A549 (cell line): Measurements from ENCODE around the gene CRYBB1. TPM values are rescaled to one million over a fixed set of nuclear protein-coding genes. Genes with fewer than 3 reads are reported as not detected.

Experiments
- ATAC-seq, 2 experiments: fragments of 200-7000 bp in 1 of 2; fragments of >200 bp in 1 of 2; cut with Nextera tagmentation in 1 of 2; cut with Tn5 transposase in 1 of 2; 3 replicates each; pipeline versions ENCODE4 v1.8.0 to v1.9.1; 2018 to 2020; ENCODE audit warnings: mild to moderate bottlenecking in 1 of 2, moderate library complexity in 1 of 2
- CTCF ChIA-PET: fragments of 300-600 bp; sonication (Branson Sonifier 250); formaldehyde crosslinking; extraction: SDS; loops from one replicate; lab custom pipeline; 2021; ENCODE audit warnings: antibody characterized with exemption, inconsistent platforms; lab: Yijun Ruan, JAX
- POLR2A ChIA-PET: fragments of 350-600 bp; formaldehyde crosslinking; extraction: SDS; loops from one replicate; lab custom pipeline; 2021; ENCODE audit warnings: antibody characterized with exemption, inconsistent platforms; lab: Yijun Ruan, JAX
- DNase-seq, 2 experiments: peaks; one replicate each; pipeline versions ENCODE4 v3.0.0 to v3.0.0-alpha.2; 2011 to 2016; ENCODE audit warnings: low read depth in 1 of 2, low spot score in 1 of 2
- FAIRE-seq: peaks from 2 replicates; lab custom pipeline; 2011; peaks lifted over from hg19 to GRCh38; lab: Jason Lieb, UNC
- H3K27ac ChIP-seq, 2 experiments: fragments of >200 bp; sonication (Bioruptor Twin); formaldehyde crosslinking; 3 replicates each; pipeline ENCODE4 v1.5.1; 2016 to 2017
- H3K4me1 ChIP-seq: fragments of >200 bp; sonication (Bioruptor Twin); formaldehyde crosslinking; 3 replicates; pipeline ENCODE4 v1.6.1; 2016
- H3K4me2 ChIP-seq: fragments of >200 bp; sonication (Bioruptor Twin); formaldehyde crosslinking; 3 replicates; pipeline ENCODE4 v1.6.1; 2016
- H3K4me3 ChIP-seq: fragments of >200 bp; sonication (Bioruptor Twin); formaldehyde crosslinking; 3 replicates; pipeline ENCODE4 v1.5.1; 2016
- H3K9me3 ChIP-seq: fragments of >200 bp; sonication (Bioruptor Twin); formaldehyde crosslinking; 3 replicates; pipeline ENCODE4 v1.6.1; 2016
- CHD4 ChIP-seq: fragments of 200-600 bp; sonication (generic); IDR thresholded peaks from 2 replicates; pipeline ENCODE4 v1.6.1; 2016; ENCODE audit warnings: antibody characterized with exemption, mild to moderate bottlenecking, borderline replicate concordance
- ELK1 ChIP-seq: fragments of 150-350 bp; IDR thresholded peaks from 2 replicates; pipeline ENCODE4 v1.6.1; 2014; ENCODE audit warnings: low read depth, mild to moderate bottlenecking, low read length
- EP300 ChIP-seq, 2 experiments: fragments of >200 bp; sonication (Bioruptor Twin); formaldehyde crosslinking; IDR thresholded peaks; 2 replicates in 1 of 2; 3 replicates in 1 of 2; pipeline ENCODE4 v1.6.1; 2016 to 2017
- ESRRA ChIP-seq: fragments of 150-350 bp; IDR thresholded peaks from 2 replicates; pipeline ENCODE4 v1.6.1; 2014; ENCODE audit warnings: mild to moderate bottlenecking, low read length, borderline replicate concordance
- GATA3 ChIP-seq: IDR thresholded peaks from 2 replicates; pipeline ENCODE4 v1.6.1; 2012; ENCODE audit warnings: borderline replicate concordance
- HOXA7 ChIP-seq: fragments of 250-450 bp; sonication (Bioruptor Pico); IDR thresholded peaks from 2 replicates; pipeline ENCODE4 v1.5.0; 2020; ENCODE audit warnings: mild to moderate bottlenecking, moderate library complexity
- HOXB5 ChIP-seq: fragments of 250-450 bp; sonication (Bioruptor Pico); IDR thresholded peaks from 2 replicates; pipeline ENCODE4 v1.5.0; 2020; ENCODE audit warnings: mild to moderate bottlenecking, moderate library complexity
- JUN ChIP-seq, 2 experiments: fragments of >200 bp; sonication (Bioruptor Twin); formaldehyde crosslinking; IDR thresholded peaks; 2 replicates in 1 of 2; 3 replicates in 1 of 2; pipeline ENCODE4 v1.6.1; 2016 to 2017
- JUNB ChIP-seq: fragments of >200 bp; sonication (Bioruptor Twin); formaldehyde crosslinking; IDR thresholded peaks from 2 replicates; pipeline ENCODE4 v1.6.1; 2016
- MAFK ChIP-seq: fragments of 450-650 bp; IDR thresholded peaks from 2 replicates; pipeline ENCODE4 v1.6.1; 2014; ENCODE audit not compliant: partially characterized antibody
- NPAS2 ChIP-seq: fragments of 250-450 bp; sonication (Bioruptor Pico); IDR thresholded peaks from 2 replicates; pipeline ENCODE4 v1.8.0; 2022; ENCODE audit warnings: mild to moderate bottlenecking, moderate library complexity, borderline replicate concordance
- NR3C1 ChIP-seq: fragments of >200 bp; sonication (Bioruptor Twin); formaldehyde crosslinking; IDR thresholded peaks from 3 replicates; pipeline ENCODE4 v1.6.1; 2017
- PHF8 ChIP-seq: fragments of 200-600 bp; sonication (generic); IDR thresholded peaks from 2 replicates; pipeline ENCODE4 v1.6.1; 2016; ENCODE audit warnings: low read depth, mild to moderate bottlenecking, antibody characterized with exemption, moderate library complexity, borderline replicate concordance
- POLR2A ChIP-seq: IDR thresholded peaks from 2 replicates; pipeline ENCODE4 v1.6.1; 2012; ENCODE audit warnings: mild to moderate bottlenecking, low read length
- POLR2AphosphoS2 ChIP-seq: conservative IDR thresholded peaks from 2 replicates; pipeline ENCODE4 v1.6.1; 2012; ENCODE audit warnings: low read length, improper control_type of control experiment, inconsistent platforms
- RAD21 ChIP-seq, 2 experiments: fragments of >200 bp in 1 of 2; sonication (Bioruptor Twin) in 1 of 2; formaldehyde crosslinking in 1 of 2; IDR thresholded peaks in 1 of 2; conservative IDR thresholded peaks in 1 of 2; 2 replicates in 1 of 2; 3 replicates in 1 of 2; pipeline ENCODE4 v1.6.1; 2012 to 2018; ENCODE audit warnings: inconsistent platforms in 1 of 2
- RARB ChIP-seq: fragments of 250-450 bp; sonication (Bioruptor Pico); IDR thresholded peaks from 2 replicates; pipeline ENCODE4 v1.8.0; 2021; ENCODE audit warnings: mild to moderate bottlenecking, moderate library complexity
- RNF2 ChIP-seq: fragments of 200-600 bp; sonication (generic); IDR thresholded peaks from 2 replicates; pipeline ENCODE4 v1.6.1; 2016; ENCODE audit warnings: low read depth, mild to moderate bottlenecking, antibody characterized with exemption, moderate library complexity, borderline replicate concordance
- ZC3H11A ChIP-seq: fragments of 450-650 bp; IDR thresholded peaks from 2 replicates; pipeline ENCODE4 v1.6.1; 2014; ENCODE audit warnings: antibody characterized with exemption, mild to moderate bottlenecking
- ZFP36 ChIP-seq: fragments of 450-650 bp; IDR thresholded peaks from 2 replicates; pipeline ENCODE4 v1.6.1; 2014; ENCODE audit warnings: borderline replicate concordance; ENCODE audit not compliant: partially characterized antibody
- ZNF302 ChIP-seq: fragments of 250-450 bp; sonication (Bioruptor Pico); IDR thresholded peaks from 2 replicates; pipeline ENCODE4 v1.9.0; 2021; ENCODE audit warnings: inconsistent platforms, mild to moderate bottlenecking, moderate library complexity
- ZSCAN20 ChIP-seq: fragments of 250-450 bp; sonication (Bioruptor Pico); IDR thresholded peaks from 2 replicates; pipeline ENCODE4 v1.8.0; 2022; ENCODE audit warnings: mild to moderate bottlenecking, moderate library complexity
- WGBS: methylation state at CpG from one replicate; pipeline ENCODE4 v1.1.6; 2017; ENCODE audit errors: missing lambda C conversion rate; 5-methylcytosine and 5-hydroxymethylcytosine counted together
- polyA plus RNA-seq, 4 experiments: library from polyadenylated mRNA; depleted of rRNA in 3 of 4; stranded (reverse); fragments of >200 nt; fragmentation: RNase III in 1 of 4; extraction: RNeasy Plus Mini Kit Qiagen cat#74134 plus additional on column Dnase treatment in 1 of 4; gene quantifications; 2 replicates in 3 of 4; 3 replicates in 1 of 4; pipeline ENCODE4 v1.2.3, GENCODE V29; 2011 to 2017
- TF ChIP-seq, protein P1 (sequence below): fragments of >200 bp; sonication (Bioruptor Twin); formaldehyde crosslinking; IDR thresholded peaks from 3 replicates; pipeline ENCODE4 v1.5.1; 2016
- TF ChIP-seq, protein P2 (sequence below): fragments of 250-450 bp; sonication (Bioruptor Pico); IDR thresholded peaks from 2 replicates; pipeline ENCODE4 v1.5.0; 2020; ENCODE audit warnings: low read depth, mild to moderate bottlenecking, moderate library complexity
- TF ChIP-seq, protein P3 (sequence below): IDR thresholded peaks from 2 replicates; pipeline ENCODE4 v1.6.1; 2012

CRYBB1 gene
- polyA plus RNA-seq, 2 of the 4 experiments (the other 2 are of a cell fraction), result not detected

DNA sequence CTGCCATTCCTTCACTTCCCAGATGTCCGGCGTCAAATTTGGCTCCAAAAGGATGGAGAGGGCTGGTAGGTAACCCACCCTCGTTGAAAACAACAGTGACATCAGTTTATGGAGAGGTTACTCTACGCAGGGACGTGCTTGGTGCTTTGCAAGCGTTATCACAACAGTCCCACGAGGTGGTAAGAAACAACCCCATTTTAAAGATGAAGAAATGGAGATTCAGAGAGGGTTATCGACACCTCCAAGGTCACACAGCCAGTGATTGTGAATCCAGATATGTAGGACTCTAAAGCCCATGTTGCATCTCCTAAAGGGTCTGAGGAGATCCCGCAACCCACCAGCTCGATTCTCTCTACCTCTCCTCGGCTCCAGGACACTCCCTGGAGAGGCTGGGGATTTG is 40.3 kb upstream of the CRYBB1 start:
- peak overlapping the region; percentile 63 to 87 for H3K27ac ChIP-seq
- H3K4me1 ChIP-seq, result peaks cover 20% of the 10 kb centered on the region
- no peak for FAIRE-seq
- no peaks in the 10 kb centered on the region for H3K9me3 ChIP-seq
- DNase-seq, result no peak
- WGBS, result 28% methylated on average over 8 of the region's 11 CpGs
- no peak for TF ChIP-seq EP300 (IDR thresholded peaks at IDR 0.05)
- TF ChIP-seq, protein P1, sequence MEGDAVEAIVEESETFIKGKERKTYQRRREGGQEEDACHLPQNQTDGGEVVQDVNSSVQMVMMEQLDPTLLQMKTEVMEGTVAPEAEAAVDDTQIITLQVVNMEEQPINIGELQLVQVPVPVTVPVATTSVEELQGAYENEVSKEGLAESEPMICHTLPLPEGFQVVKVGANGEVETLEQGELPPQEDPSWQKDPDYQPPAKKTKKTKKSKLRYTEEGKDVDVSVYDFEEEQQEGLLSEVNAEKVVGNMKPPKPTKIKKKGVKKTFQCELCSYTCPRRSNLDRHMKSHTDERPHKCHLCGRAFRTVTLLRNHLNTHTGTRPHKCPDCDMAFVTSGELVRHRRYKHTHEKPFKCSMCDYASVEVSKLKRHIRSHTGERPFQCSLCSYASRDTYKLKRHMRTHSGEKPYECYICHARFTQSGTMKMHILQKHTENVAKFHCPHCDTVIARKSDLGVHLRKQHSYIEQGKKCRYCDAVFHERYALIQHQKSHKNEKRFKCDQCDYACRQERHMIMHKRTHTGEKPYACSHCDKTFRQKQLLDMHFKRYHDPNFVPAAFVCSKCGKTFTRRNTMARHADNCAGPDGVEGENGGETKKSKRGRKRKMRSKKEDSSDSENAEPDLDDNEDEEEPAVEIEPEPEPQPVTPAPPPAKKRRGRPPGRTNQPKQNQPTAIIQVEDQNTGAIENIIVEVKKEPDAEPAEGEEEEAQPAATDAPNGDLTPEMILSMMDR, result no peak
- no peak for TF ChIP-seq ELK1
- peak; percentile 73 for TF ChIP-seq ZFP36
- no peak for TF ChIP-seq NR3C1
- no peak for TF ChIP-seq ZNF302 (CRISPR knock-in tag)
- no peak for TF ChIP-seq POLR2AphosphoS2
- TF ChIP-seq GATA3, result no peak
- POLR2A ChIA-PET, result no interaction called here
- peak overlapping the region; percentile 50 for H3K4me3 ChIP-seq
- peak; percentile 14 to 32; a peak in 4 of 6 replicates for ATAC-seq
- peak overlapping the region; percentile 97 for H3K4me2 ChIP-seq
- CTCF ChIA-PET, result no interaction called here

GRCh38 chr22:26656891-26657851 is 39.3 kb upstream of the CRYBB1 start, which contains the start of gene MIAT:
Gene MIAT, plus strand, starts transcription at chr22:26657588.
- FAIRE-seq (no peak), DNase-seq (no peak), ATAC-seq (peak in 1 of 2 experiments; percentile 41; a peak in 3 of 6 replicates)
- CTCF ChIA-PET, result no interaction called here
- WGBS, result 44% methylated on average over 42 of the region's 62 CpGs
- TF ChIP-seq PHF8, result no peak
- TF ChIP-seq CHD4, result no peak
- TF ChIP-seq ZC3H11A, result no peak
- TF ChIP-seq ZSCAN20 (CRISPR knock-in tag), result no peak
- TF ChIP-seq RNF2, result no peak
- TF ChIP-seq ZFP36, result no peak
- no peak for TF ChIP-seq JUNB
- no peak for TF ChIP-seq HOXA7
- no peak for TF ChIP-seq ESRRA
- no peak for TF ChIP-seq POLR2AphosphoS2
- no peak for TF ChIP-seq JUN (IDR thresholded peaks at IDR 0.05)
- TF ChIP-seq, all 56 proteins: peak for 0
- H3K27ac ChIP-seq, result peak within 1 kb of the TSS; percentile 63 to 87
- H3K9me3 ChIP-seq, result no peaks in the 10 kb centered on the region
- peaks cover 20% of the 10 kb centered on the region for H3K4me1 ChIP-seq
- POLR2A ChIA-PET, result no interaction called here
- peak within 1 kb of the TSS; percentile 50 for H3K4me3 ChIP-seq
- peak within 1 kb of the TSS; percentile 97 for H3K4me2 ChIP-seq

DNA sequence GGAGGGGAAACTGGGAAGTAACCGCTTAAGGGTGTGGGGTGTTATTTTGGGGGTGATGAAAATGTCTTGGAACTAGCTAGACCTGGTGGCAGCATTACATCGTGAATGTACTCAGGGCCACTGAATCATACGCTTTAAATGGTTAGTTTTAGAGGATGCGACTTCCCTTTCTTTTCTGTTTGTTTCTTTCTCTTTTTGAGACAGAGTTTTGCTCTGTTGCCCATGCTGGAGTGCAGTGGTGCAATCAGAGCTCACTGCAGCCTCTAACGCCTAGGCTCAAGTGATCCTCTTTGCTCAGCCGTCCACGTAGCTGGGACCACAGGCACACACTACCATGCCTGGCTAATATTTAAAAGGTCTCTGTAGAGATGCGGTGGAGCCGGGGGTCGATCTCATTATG is 34.0 kb upstream of the CRYBB1 start:
- no peaks in the 10 kb centered on the region for H3K4me1 ChIP-seq
- no peak for DNase-seq
- FAIRE-seq, result no peak
- ATAC-seq, result no peak
- 54% methylated on average over 10 of the region's 10 CpGs for WGBS
- no peak overlapping the region for H3K27ac ChIP-seq
- no peak overlapping the region for H3K4me2 ChIP-seq
- no peak overlapping the region for H3K4me3 ChIP-seq
- ChIA-PET CTCF (interaction anchor here (3.2 kb wide), 1 partner anchor 148 kb away, joined by 8 read pairs; no protein-coding TSS in a partner anchor), POLR2A (no interaction called here)
- H3K9me3 ChIP-seq, result no peaks in the 10 kb centered on the region
- TF ChIP-seq, protein P2, sequence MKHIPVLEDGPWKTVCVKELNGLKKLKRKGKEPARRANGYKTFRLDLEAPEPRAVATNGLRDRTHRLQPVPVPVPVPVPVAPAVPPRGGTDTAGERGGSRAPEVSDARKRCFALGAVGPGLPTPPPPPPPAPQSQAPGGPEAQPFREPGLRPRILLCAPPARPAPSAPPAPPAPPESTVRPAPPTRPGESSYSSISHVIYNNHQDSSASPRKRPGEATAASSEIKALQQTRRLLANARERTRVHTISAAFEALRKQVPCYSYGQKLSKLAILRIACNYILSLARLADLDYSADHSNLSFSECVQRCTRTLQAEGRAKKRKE (CRISPR knock-in tag), result no peak
- no peak for TF ChIP-seq NPAS2 (CRISPR knock-in tag)
- TF ChIP-seq RAD21 (conservative IDR thresholded peaks at IDR 0.05 in 1 of 2, IDR thresholded peaks at IDR 0.05 in 1 of 2), result no peak
- TF ChIP-seq RARB (CRISPR knock-in tag), result no peak
- TF ChIP-seq POLR2A, result no peak
- TF ChIP-seq, protein P1, result no peak
- TF ChIP-seq, protein P3, sequence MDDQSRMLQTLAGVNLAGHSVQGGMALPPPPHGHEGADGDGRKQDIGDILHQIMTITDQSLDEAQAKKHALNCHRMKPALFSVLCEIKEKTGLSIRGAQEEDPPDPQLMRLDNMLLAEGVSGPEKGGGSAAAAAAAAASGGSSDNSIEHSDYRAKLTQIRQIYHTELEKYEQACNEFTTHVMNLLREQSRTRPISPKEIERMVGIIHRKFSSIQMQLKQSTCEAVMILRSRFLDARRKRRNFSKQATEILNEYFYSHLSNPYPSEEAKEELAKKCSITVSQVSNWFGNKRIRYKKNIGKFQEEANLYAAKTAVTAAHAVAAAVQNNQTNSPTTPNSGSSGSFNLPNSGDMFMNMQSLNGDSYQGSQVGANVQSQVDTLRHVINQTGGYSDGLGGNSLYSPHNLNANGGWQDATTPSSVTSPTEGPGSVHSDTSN, result no peak
- no peak for TF ChIP-seq CHD4
- TF ChIP-seq GATA3, result no peak
- TF ChIP-seq HOXB5 (CRISPR knock-in tag), result no peak
- TF ChIP-seq MAFK, result no peak
- no peak for TF ChIP-seq ZFP36
